Measurements from ENCODE around the gene CTRB1. TPM values are rescaled to one million over a fixed set of nuclear protein-coding genes. Genes with fewer than 3 reads are reported as not detected.

The CTRB1 gene
- total RNA-seq, 1 experiment from 2014 or later: not detected

DNA sequence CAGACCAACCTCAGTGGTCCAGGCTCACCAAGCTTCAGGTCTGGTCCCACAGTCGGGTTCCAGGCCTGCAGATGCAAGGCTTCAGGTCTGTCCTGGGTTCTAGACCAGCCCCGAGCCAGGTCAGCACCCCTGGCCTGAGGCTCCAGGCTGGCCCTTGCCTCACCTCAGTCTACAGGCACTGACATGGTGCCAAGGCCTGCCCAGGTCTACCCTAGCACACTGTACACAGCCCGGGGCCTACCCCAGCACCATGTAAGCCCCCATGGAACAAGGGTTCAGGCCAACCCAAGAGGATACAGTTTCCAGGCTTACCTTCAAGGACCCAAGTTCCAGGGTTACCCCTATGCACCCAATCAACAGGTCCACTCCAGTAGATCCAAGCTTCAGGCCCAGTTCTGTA lies 43.7 kb upstream of the CTRB1 start:
- H3K27me3 ChIP-seq (replicated peaks; ENCODE audit: control insufficient read depth, insufficient read depth, low read length): no peaks in the 10 kb centered on the region
- DNase-seq: no peak
- Mint-ChIP-seq H3K9me3 (ENCODE audit: unreplicated experiment) (peaks cover 56% of the 10 kb centered on the region), H3K4me3 (ENCODE audit: unreplicated experiment) (no peak overlapping the region), H3K4me1 (ENCODE audit: low read depth, unreplicated experiment) (no peaks in the 10 kb centered on the region), H3K36me3 (ENCODE audit: insufficient read depth, unreplicated experiment) (peaks cover 28% of the 10 kb centered on the region), H3K27ac (ENCODE audit: unreplicated experiment) (no peak overlapping the region), H3K27me3 (ENCODE audit: insufficient read depth, unreplicated experiment) (no peaks in the 10 kb centered on the region)
- 0 out of 2 replicates have a peak, but pooled peaks cover 4% of the 10 kb centered on the region for H3K4me1 ChIP-seq
- H3K9me3 ChIP-seq: peaks cover 58% of the 10 kb centered on the region
- POLR2A ChIA-PET: no interaction called here
- CTCF ChIA-PET: no interaction called here
- TF ChIP-seq, protein P1, sequence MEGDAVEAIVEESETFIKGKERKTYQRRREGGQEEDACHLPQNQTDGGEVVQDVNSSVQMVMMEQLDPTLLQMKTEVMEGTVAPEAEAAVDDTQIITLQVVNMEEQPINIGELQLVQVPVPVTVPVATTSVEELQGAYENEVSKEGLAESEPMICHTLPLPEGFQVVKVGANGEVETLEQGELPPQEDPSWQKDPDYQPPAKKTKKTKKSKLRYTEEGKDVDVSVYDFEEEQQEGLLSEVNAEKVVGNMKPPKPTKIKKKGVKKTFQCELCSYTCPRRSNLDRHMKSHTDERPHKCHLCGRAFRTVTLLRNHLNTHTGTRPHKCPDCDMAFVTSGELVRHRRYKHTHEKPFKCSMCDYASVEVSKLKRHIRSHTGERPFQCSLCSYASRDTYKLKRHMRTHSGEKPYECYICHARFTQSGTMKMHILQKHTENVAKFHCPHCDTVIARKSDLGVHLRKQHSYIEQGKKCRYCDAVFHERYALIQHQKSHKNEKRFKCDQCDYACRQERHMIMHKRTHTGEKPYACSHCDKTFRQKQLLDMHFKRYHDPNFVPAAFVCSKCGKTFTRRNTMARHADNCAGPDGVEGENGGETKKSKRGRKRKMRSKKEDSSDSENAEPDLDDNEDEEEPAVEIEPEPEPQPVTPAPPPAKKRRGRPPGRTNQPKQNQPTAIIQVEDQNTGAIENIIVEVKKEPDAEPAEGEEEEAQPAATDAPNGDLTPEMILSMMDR (IDR thresholded peaks at IDR 0.05; ENCODE audit: insufficient read depth in 1 of 2, low read depth in 1 of 2, low read length in 1 of 2, severe bottlenecking in 1 of 2, unreplicated experiment in 1 of 2): no peak
- H3K4me3 ChIP-seq (ENCODE audit: low read depth, low read length): no peak overlapping the region
- intact Hi-C loops (cut with micrococcal nuclease; ENCODE audit: unreplicated experiment): no loop called here
- H3K36me3 ChIP-seq (ENCODE audit: control insufficient read depth, insufficient read depth, low read length): peaks cover 5% of the 10 kb centered on the region
- no TSS peak for BruUV-seq (replicated peaks)

DNA sequence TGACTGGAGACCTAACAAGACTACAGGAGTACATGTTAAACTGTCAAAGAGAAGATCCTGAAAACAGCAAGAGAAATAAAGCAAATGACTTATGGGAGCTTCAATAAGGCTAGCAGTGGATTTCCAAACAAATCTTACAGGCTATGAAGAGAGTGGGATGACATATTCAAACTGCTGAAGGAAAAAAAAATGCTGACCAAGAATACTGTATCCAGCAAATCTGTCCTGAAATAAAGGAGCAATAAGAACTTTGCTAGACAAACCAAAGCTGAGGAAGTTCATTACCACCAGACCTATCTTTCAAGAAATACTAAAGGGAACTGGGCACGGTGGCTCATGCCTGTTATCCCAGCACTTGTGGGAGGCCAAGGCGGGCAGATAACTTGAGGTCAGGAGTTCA lies 41.9 kb upstream of the CTRB1 start:
- Histone ChIP-seq H3K9me3 (peaks cover 48% of the 10 kb centered on the region), H3K4me1 (0 out of 2 replicates have a peak, but pooled peaks cover 4% of the 10 kb centered on the region), H3K36me3 (ENCODE audit: control insufficient read depth, insufficient read depth, low read length) (peaks cover 2% of the 10 kb centered on the region; the same call in 1 of the 2 replicates), H3K4me3 (ENCODE audit: low read depth, low read length) (no peak overlapping the region), H3K27me3 (replicated peaks; ENCODE audit: control insufficient read depth, insufficient read depth, low read length) (no peaks in the 10 kb centered on the region)
- peaks cover 12% of the 10 kb centered on the region for H3K36me3 Mint-ChIP-seq (ENCODE audit: insufficient read depth, unreplicated experiment)
- H3K9me3 Mint-ChIP-seq (ENCODE audit: unreplicated experiment): peaks cover 50% of the 10 kb centered on the region
- H3K4me1 Mint-ChIP-seq (ENCODE audit: low read depth, unreplicated experiment): peaks cover 4% of the 10 kb centered on the region
- TF ChIP-seq, protein P1 (IDR thresholded peaks at IDR 0.05; ENCODE audit: insufficient read depth in 1 of 2, low read depth in 1 of 2, low read length in 1 of 2, severe bottlenecking in 1 of 2, unreplicated experiment in 1 of 2): no peak
- ChIA-PET POLR2A (no interaction called here), CTCF (no interaction called here)
- no peak overlapping the region for H3K27ac Mint-ChIP-seq (ENCODE audit: unreplicated experiment)
- no peak for DNase-seq
- intact Hi-C loops (cut with micrococcal nuclease; ENCODE audit: unreplicated experiment): no loop called here
- no peaks in the 10 kb centered on the region for H3K27me3 Mint-ChIP-seq (ENCODE audit: insufficient read depth, unreplicated experiment)
- no TSS peak for BruUV-seq (replicated peaks)
- no peak overlapping the region for H3K4me3 Mint-ChIP-seq (ENCODE audit: unreplicated experiment)

DNA sequence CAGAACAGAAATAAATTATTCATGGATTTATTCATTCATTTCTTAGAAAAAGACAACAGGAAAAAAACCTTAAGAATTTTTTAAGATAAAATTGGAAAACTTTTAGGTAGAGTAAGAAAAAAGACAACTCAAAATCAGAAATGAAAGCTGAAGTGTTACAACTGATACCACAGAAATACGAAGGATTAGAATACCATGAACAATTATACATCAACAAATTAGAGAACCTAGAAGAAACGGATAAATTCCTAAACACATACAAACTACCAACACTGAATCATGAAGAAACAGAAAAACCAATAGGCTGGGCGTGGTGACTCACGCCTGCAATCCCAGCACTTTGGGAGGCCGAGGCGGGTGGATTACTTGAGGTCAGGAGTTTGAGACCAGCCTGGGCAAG lies 39.6 kb upstream of the CTRB1 start:
- Mint-ChIP-seq H3K36me3 (ENCODE audit: insufficient read depth, unreplicated experiment) (peaks cover 2% of the 10 kb centered on the region), H3K4me1 (ENCODE audit: low read depth, unreplicated experiment) (peaks cover 8% of the 10 kb centered on the region), H3K27ac (ENCODE audit: unreplicated experiment) (no peak overlapping the region), H3K27me3 (ENCODE audit: insufficient read depth, unreplicated experiment) (no peaks in the 10 kb centered on the region), H3K9me3 (ENCODE audit: unreplicated experiment) (peaks cover 27% of the 10 kb centered on the region), H3K4me3 (ENCODE audit: unreplicated experiment) (no peak overlapping the region)
- H3K9me3 ChIP-seq: peaks cover 26% of the 10 kb centered on the region
- BruUV-seq (replicated peaks): no TSS peak
- H3K27me3 ChIP-seq (replicated peaks; ENCODE audit: control insufficient read depth, insufficient read depth, low read length): no peaks in the 10 kb centered on the region
- CTCF ChIA-PET: no interaction called here
- H3K4me1 ChIP-seq: 0 out of 2 replicates have a peak, but pooled peaks cover 4% of the 10 kb centered on the region
- intact Hi-C loops (cut with micrococcal nuclease; ENCODE audit: unreplicated experiment): no loop called here
- POLR2A ChIA-PET: no interaction called here
- peaks cover 2% of the 10 kb centered on the region; the same call in 1 of the 2 replicates for H3K36me3 ChIP-seq (ENCODE audit: control insufficient read depth, insufficient read depth, low read length)
- DNase-seq: no peak
- H3K4me3 ChIP-seq (ENCODE audit: low read depth, low read length): no peak overlapping the region
- TF ChIP-seq, protein P1 (IDR thresholded peaks at IDR 0.05; ENCODE audit: insufficient read depth in 1 of 2, low read depth in 1 of 2, low read length in 1 of 2, severe bottlenecking in 1 of 2, unreplicated experiment in 1 of 2): no peak
